ENCODE results near the gene EBLN2. TPM values are rescaled to one million over a fixed set of nuclear protein-coding genes. Genes with fewer than 3 reads are reported as not detected.

EBLN2 gene
- total RNA-seq, 1 donor, result 6.2 TPM

- Histone ChIP-seq H3K36me3 (ENCODE audit: insufficient read depth, low read length) (no peaks in the 10 kb centered on the region), H3K9me3 (ENCODE audit: low read depth, low read length) (peaks cover 2% of the 10 kb centered on the region), H3K4me2 (ENCODE audit: insufficient read depth, low read length) (no peak overlapping the region), H2AFZ (ENCODE audit: low read length) (no peak overlapping the region), H3K27me3 (ENCODE audit: insufficient read depth, low read length) (peaks cover 3% of the 10 kb centered on the region), H4K20me1 (ENCODE audit: insufficient read depth, low read length) (no peaks in the 10 kb centered on the region), H3K27ac (ENCODE audit: low read depth, low read length) (no peak overlapping the region), H3K4me3 (ENCODE audit: insufficient read depth, low read length) (no peak overlapping the region), H3K79me2 (ENCODE audit: insufficient read depth, low read length) (no peaks in the 10 kb centered on the region), H3K4me1 (ENCODE audit: insufficient read depth, low read length) (peaks cover 3% of the 10 kb centered on the region)
- DNase-seq (ENCODE audit: insufficient read length, low spot score, missing footprints), result no peak
- TF ChIP-seq, protein P1, sequence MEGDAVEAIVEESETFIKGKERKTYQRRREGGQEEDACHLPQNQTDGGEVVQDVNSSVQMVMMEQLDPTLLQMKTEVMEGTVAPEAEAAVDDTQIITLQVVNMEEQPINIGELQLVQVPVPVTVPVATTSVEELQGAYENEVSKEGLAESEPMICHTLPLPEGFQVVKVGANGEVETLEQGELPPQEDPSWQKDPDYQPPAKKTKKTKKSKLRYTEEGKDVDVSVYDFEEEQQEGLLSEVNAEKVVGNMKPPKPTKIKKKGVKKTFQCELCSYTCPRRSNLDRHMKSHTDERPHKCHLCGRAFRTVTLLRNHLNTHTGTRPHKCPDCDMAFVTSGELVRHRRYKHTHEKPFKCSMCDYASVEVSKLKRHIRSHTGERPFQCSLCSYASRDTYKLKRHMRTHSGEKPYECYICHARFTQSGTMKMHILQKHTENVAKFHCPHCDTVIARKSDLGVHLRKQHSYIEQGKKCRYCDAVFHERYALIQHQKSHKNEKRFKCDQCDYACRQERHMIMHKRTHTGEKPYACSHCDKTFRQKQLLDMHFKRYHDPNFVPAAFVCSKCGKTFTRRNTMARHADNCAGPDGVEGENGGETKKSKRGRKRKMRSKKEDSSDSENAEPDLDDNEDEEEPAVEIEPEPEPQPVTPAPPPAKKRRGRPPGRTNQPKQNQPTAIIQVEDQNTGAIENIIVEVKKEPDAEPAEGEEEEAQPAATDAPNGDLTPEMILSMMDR (IDR thresholded peaks at IDR 0.05; ENCODE audit: extremely low read depth, low read depth, low read length), result no peak
These were observed 33.5 kb downstream of the EBLN2 start for GRCh38 chr3:73094951-73095350.

DNA sequence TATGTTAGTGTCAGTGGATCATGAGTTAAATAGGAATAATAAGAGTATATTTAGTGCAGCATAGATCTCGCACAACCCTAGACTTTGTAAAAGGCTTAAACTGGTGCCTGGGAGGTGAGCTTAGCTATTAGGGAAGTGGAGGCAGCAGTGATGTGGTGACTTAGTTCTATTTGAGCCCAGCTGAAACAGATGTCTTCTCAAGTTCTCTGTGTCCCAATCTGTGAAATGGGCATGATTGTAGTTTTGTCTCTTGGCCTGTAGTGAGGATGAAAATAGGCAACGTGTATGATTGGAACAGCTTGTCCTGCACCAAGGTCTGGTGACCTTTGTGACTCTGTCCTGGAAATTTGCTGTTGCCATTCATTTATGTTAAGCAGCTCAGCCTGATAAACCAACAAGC lies 34.7 kb downstream of the EBLN2 start:
- peaks cover 3% of the 10 kb centered on the region for H3K4me1 ChIP-seq (ENCODE audit: insufficient read depth, low read length)
- no peak for DNase-seq (ENCODE audit: insufficient read length, low spot score, missing footprints)
- TF ChIP-seq, protein P1 (IDR thresholded peaks at IDR 0.05; ENCODE audit: extremely low read depth, low read depth, low read length), result no peak
- no peaks in the 10 kb centered on the region for H3K36me3 ChIP-seq (ENCODE audit: insufficient read depth, low read length)
- no peaks in the 10 kb centered on the region for H3K79me2 ChIP-seq (ENCODE audit: insufficient read depth, low read length)
- no peak overlapping the region for H3K27ac ChIP-seq (ENCODE audit: low read depth, low read length)
- no peak overlapping the region for H3K4me3 ChIP-seq (ENCODE audit: insufficient read depth, low read length)
- peaks cover 2% of the 10 kb centered on the region for H3K9me3 ChIP-seq (ENCODE audit: low read depth, low read length)
- no peak overlapping the region for H3K4me2 ChIP-seq (ENCODE audit: insufficient read depth, low read length)
- no peak overlapping the region for H2AFZ ChIP-seq (ENCODE audit: low read length)
- peaks cover 3% of the 10 kb centered on the region for H3K27me3 ChIP-seq (ENCODE audit: insufficient read depth, low read length)
- H4K20me1 ChIP-seq (ENCODE audit: insufficient read depth, low read length), result no peaks in the 10 kb centered on the region

- peaks cover 8% of the 10 kb centered on the region for H3K27me3 ChIP-seq (ENCODE audit: insufficient read depth, low read length)
- no peaks in the 10 kb centered on the region for H3K79me2 ChIP-seq (ENCODE audit: insufficient read depth, low read length)
- H3K9me3 ChIP-seq (ENCODE audit: low read depth, low read length), result peaks cover 2% of the 10 kb centered on the region
- no peaks in the 10 kb centered on the region for H4K20me1 ChIP-seq (ENCODE audit: insufficient read depth, low read length)
- H3K27ac ChIP-seq (ENCODE audit: low read depth, low read length), result no peak overlapping the region
- no peak for DNase-seq (ENCODE audit: insufficient read length, low spot score, missing footprints)
- TF ChIP-seq, protein P1 (IDR thresholded peaks at IDR 0.05; ENCODE audit: extremely low read depth, low read depth, low read length), result no peak
- no peaks in the 10 kb centered on the region for H3K36me3 ChIP-seq (ENCODE audit: insufficient read depth, low read length)
- H3K4me2 ChIP-seq (ENCODE audit: insufficient read depth, low read length), result no peak overlapping the region
- no peak overlapping the region for H3K4me3 ChIP-seq (ENCODE audit: insufficient read depth, low read length)
- peaks cover 3% of the 10 kb centered on the region for H3K4me1 ChIP-seq (ENCODE audit: insufficient read depth, low read length)
- no peak overlapping the region for H2AFZ ChIP-seq (ENCODE audit: low read length)
These were observed 36.6 kb downstream of the EBLN2 start for GRCh38 chr3:73098026-73098425.

- H2AFZ ChIP-seq (ENCODE audit: low read length), result no peak overlapping the region
- no peaks in the 10 kb centered on the region for H3K79me2 ChIP-seq (ENCODE audit: insufficient read depth, low read length)
- H3K27ac ChIP-seq (ENCODE audit: low read depth, low read length), result no peak overlapping the region
- H4K20me1 ChIP-seq (ENCODE audit: insufficient read depth, low read length), result no peaks in the 10 kb centered on the region
- TF ChIP-seq, protein P1 (IDR thresholded peaks at IDR 0.05; ENCODE audit: extremely low read depth, low read depth, low read length), result no peak
- peaks cover 13% of the 10 kb centered on the region for H3K27me3 ChIP-seq (ENCODE audit: insufficient read depth, low read length)
- peaks cover 3% of the 10 kb centered on the region for H3K4me1 ChIP-seq (ENCODE audit: insufficient read depth, low read length)
- DNase-seq (ENCODE audit: insufficient read length, low spot score, missing footprints), result no peak
- peaks cover 2% of the 10 kb centered on the region for H3K9me3 ChIP-seq (ENCODE audit: low read depth, low read length)
- H3K36me3 ChIP-seq (ENCODE audit: insufficient read depth, low read length), result no peaks in the 10 kb centered on the region
- H3K4me2 ChIP-seq (ENCODE audit: insufficient read depth, low read length), result no peak overlapping the region
- H3K4me3 ChIP-seq (ENCODE audit: insufficient read depth, low read length), result no peak overlapping the region
These were observed 37.4 kb downstream of the EBLN2 start for GRCh38 chr3:73098873-73099272.

Data from osteoblast (primary cell).